Smooth muscle cell (in vitro differentiated cells): ENCODE measurements around the gene KLF13. TPM values are rescaled to one million over a fixed set of nuclear protein-coding genes. Genes with fewer than 3 reads are reported as not detected.

Experiments
- DNase-seq: peaks from one replicate; lab custom pipeline; 2025; ENCODE audit not compliant: unreplicated experiment; lab: John Stamatoyannopoulos, UW
- H2AFZ ChIP-seq: fragments of 200-600 bp; sonication (generic); 2 replicates; pipeline ENCODE4 v1.6.0; 2016; ENCODE audit warnings: antibody characterized with exemption, low read depth, mild to moderate bottlenecking
- H3F3A ChIP-seq: fragments of 200-600 bp; sonication (generic); 2 replicates; pipeline ENCODE4 v1.6.0; 2017; ENCODE audit warnings: antibody characterized with exemption, low read depth
- H3K27ac ChIP-seq: fragments of 200-600 bp; sonication (generic); 2 replicates; pipeline ENCODE4 v1.5.1; 2016; ENCODE audit warnings: low read depth, mild to moderate bottlenecking
- H3K27me3 ChIP-seq: fragments of 200-600 bp; sonication (generic); 2 replicates; pipeline ENCODE4 v1.6.1; 2016; ENCODE audit warnings: low read depth, mild to moderate bottlenecking
- H3K36me3 ChIP-seq: fragments of 200-600 bp; sonication (generic); 2 replicates; pipeline ENCODE4 v1.5.1; 2016; ENCODE audit warnings: low read depth
- H3K4me1 ChIP-seq: fragments of 200-600 bp; sonication (generic); 2 replicates; pipeline ENCODE4 v1.5.1; 2016; ENCODE audit warnings: low read depth
- H3K4me2 ChIP-seq: fragments of 200-600 bp; sonication (generic); 2 replicates; pipeline ENCODE4 v1.6.0; 2016; ENCODE audit warnings: mild to moderate bottlenecking
- H3K4me3 ChIP-seq: fragments of 200-600 bp; sonication (generic); 2 replicates; pipeline ENCODE4 v1.5.1; 2016; ENCODE audit warnings: mild to moderate bottlenecking
- H3K79me2 ChIP-seq: fragments of 200-600 bp; sonication (generic); 2 replicates; pipeline ENCODE4 v1.6.0; 2016; ENCODE audit warnings: low read depth, mild to moderate bottlenecking
- H3K9ac ChIP-seq: fragments of 200-600 bp; sonication (generic); 2 replicates; pipeline ENCODE4 v1.6.0; 2016; ENCODE audit warnings: low read depth
- H3K9me3 ChIP-seq: fragments of 200-600 bp; sonication (generic); replicated peaks from 2 replicates; pipeline ENCODE4 v1.5.1; 2016; ENCODE audit warnings: low read depth
- H4K20me1 ChIP-seq: fragments of 200-600 bp; sonication (generic); 2 replicates; pipeline ENCODE4 v1.6.0; 2016; ENCODE audit warnings: low read depth
- WGBS: methylation state at CpG from one replicate; pipeline ENCODE4 v1.1.7; 2016; ENCODE audit warnings: low lambda C conversion rate; 5-methylcytosine and 5-hydroxymethylcytosine counted together
- polyA plus RNA-seq: library from polyadenylated mRNA; unstranded; fragments of >200 nt; fragmentation: Nextera tagmentation; extraction: Ambion mirVana; gene quantifications from 2 replicates; pipeline ENCODE4 v1.2.1, GENCODE V29; 2016
- total RNA-seq: library from RNA; depleted of rRNA; stranded (reverse); fragments of >200 nt; gene quantifications from 2 replicates; pipeline ENCODE4 v1.2.3, GENCODE V29; 2014
- TF ChIP-seq, protein P1 (sequence below): fragments of 200-600 bp; sonication (generic); IDR thresholded peaks from 2 replicates; pipeline ENCODE4 v1.5.1; 2017; ENCODE audit warnings: borderline replicate concordance, mild to moderate bottlenecking, antibody characterized with exemption; ENCODE audit not compliant: insufficient read depth, poor library complexity, severe bottlenecking

KLF13 gene
- total and polyA plus RNA-seq, 2 experiments from 2014 or later, result 42.1 to 74.2 TPM

DNA sequence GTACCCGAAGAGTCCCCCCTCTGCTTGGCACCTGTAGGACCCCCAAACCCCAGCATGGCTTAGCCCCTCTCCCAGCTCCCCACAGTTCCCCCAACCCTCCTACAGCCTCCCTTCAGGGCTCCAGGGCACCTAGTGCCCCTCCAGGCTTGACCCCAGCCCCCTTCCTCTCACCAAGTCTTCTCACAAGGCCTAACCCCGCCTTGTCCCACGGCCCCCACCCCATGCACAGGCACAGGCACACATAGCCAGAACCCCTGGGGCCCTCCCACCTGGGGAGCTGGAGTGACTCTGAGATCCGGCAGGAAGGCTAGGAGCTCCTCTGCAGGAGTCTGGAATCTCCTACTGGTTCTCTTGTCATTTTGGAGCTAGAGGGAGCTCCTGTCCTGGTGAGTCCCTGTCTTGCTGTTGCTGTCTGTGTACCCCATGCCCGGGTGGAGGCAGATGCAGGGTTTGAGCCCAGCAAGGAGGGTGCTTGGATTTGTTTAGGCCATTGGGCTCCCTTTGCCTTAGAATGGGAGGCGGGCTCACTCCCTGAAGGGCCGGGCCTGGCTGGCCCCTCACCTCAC is 39.6 kb downstream of the KLF13 start:
- peak overlapping the region; percentile 31 for H3K27ac ChIP-seq
- H3K9ac ChIP-seq, result no peak overlapping the region
- no peaks in the 10 kb centered on the region for H3K27me3 ChIP-seq
- H3K4me2 ChIP-seq, result peak overlapping the region; percentile 76
- H3K4me1 ChIP-seq, result peaks cover 16% of the 10 kb centered on the region
- no peak overlapping the region for H3K4me3 ChIP-seq
- H2AFZ ChIP-seq, result no peak overlapping the region
- peaks cover 97% of the 10 kb centered on the region for H4K20me1 ChIP-seq
- TF ChIP-seq, protein P1, sequence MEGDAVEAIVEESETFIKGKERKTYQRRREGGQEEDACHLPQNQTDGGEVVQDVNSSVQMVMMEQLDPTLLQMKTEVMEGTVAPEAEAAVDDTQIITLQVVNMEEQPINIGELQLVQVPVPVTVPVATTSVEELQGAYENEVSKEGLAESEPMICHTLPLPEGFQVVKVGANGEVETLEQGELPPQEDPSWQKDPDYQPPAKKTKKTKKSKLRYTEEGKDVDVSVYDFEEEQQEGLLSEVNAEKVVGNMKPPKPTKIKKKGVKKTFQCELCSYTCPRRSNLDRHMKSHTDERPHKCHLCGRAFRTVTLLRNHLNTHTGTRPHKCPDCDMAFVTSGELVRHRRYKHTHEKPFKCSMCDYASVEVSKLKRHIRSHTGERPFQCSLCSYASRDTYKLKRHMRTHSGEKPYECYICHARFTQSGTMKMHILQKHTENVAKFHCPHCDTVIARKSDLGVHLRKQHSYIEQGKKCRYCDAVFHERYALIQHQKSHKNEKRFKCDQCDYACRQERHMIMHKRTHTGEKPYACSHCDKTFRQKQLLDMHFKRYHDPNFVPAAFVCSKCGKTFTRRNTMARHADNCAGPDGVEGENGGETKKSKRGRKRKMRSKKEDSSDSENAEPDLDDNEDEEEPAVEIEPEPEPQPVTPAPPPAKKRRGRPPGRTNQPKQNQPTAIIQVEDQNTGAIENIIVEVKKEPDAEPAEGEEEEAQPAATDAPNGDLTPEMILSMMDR, result no peak
- no peaks in the 10 kb centered on the region for H3K36me3 ChIP-seq
- 47% methylated on average over 7 of the region's 7 CpGs for WGBS
- DNase-seq, result no peak
- peaks cover 98% of the 10 kb centered on the region for H3K79me2 ChIP-seq
- H3K9me3 ChIP-seq, result no peaks in the 10 kb centered on the region
- peaks cover 5% of the 10 kb centered on the region for H3F3A ChIP-seq

DNA sequence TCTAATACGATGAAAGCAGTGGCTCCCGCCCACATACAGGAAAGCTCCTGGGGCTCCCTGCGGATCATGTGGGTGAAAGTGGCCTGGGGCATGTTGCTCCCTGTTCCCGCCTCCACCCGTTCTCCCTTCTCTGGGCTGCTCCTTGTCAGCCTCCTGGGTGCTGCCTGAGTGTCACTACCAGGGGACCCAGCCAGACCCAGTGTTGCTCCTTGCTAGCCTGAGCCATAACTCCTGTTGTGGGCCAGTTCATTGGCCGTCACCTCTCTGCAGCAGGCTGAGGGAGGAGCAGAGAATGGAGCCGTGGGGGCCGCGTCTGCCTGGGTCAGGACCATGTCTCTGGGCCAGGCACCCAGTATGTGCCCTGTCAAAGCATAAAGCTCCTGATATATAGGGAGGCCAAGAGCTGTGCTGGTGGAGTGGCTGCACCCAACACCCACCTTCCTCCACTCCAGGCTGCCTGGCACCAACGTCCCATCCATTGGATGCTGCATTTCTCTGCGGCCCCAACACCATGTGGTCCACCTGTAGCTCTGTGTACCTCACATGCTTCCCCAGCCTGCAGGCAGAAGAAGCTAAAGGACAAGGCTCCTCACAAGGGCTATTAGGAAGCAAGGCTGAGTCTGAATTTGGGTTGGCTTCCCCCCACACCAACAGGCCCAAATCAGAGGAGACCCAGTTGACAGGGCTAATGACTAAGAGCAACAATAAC is 40.5 kb downstream of the KLF13 start:
- TF ChIP-seq, protein P1, result no peak
- 75% methylated on average over 11 of the region's 11 CpGs for WGBS
- Histone ChIP-seq H3K4me1 (peaks cover 14% of the 10 kb centered on the region), H3K27me3 (no peaks in the 10 kb centered on the region), H3K4me2 (peak overlapping the region; percentile 76), H3K79me2 (peaks cover 98% of the 10 kb centered on the region), H3K36me3 (no peaks in the 10 kb centered on the region), H3K27ac (no peak overlapping the region), H3K9ac (no peak overlapping the region), H3K9me3 (no peaks in the 10 kb centered on the region), H4K20me1 (peaks cover 94% of the 10 kb centered on the region), H3K4me3 (no peak overlapping the region), H3F3A (peaks cover 5% of the 10 kb centered on the region), H2AFZ (no peak overlapping the region)
- DNase-seq, result no peak

DNA sequence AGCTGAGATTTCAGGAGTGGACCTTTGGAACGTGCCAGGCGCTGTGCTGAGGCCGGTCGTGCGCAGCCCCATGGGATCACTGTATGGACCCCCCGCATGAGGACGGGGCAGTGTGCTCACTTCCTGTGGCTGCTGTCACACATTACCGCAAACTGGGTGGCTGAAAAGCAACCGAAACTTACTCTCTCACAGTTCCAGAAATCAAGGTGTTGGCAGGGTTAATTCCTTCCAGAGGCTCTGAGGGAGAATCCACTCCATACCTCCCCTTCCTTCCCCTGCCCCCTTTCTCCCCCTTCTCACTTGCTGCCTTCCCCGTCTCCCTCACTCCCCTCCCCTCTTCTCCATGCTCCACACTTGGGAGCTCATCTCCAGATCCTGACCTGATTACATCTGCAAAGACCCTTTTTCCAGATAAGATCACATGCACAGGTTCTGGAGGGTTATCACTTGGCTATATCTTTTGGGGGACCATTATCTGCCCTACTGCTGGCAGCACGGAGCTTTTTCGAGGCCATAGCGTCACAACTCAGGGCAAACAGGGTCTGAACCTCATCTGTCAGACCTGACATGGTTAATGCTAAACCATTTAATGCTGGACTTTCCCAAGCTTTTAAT is 41.2 kb downstream of the KLF13 start:
- no peak for DNase-seq
- H3K4me2 ChIP-seq, result no peak overlapping the region
- H4K20me1 ChIP-seq, result peaks cover 92% of the 10 kb centered on the region
- no peaks in the 10 kb centered on the region for H3K9me3 ChIP-seq
- no peak overlapping the region for H3K27ac ChIP-seq
- H3K4me1 ChIP-seq, result peaks cover 20% of the 10 kb centered on the region
- peaks cover 5% of the 10 kb centered on the region for H3F3A ChIP-seq
- 78% methylated on average over 12 of the region's 13 CpGs for WGBS
- no peak overlapping the region for H2AFZ ChIP-seq
- no peak overlapping the region for H3K9ac ChIP-seq
- no peak overlapping the region for H3K4me3 ChIP-seq
- no peaks in the 10 kb centered on the region for H3K36me3 ChIP-seq
- H3K27me3 ChIP-seq, result no peaks in the 10 kb centered on the region
- peaks cover 98% of the 10 kb centered on the region for H3K79me2 ChIP-seq
- TF ChIP-seq, protein P1, result no peak
